ENCODE data around the gene SEL1L. TPM values are rescaled to one million over a fixed set of nuclear protein-coding genes. Genes with fewer than 3 reads are reported as not detected.

SEL1L gene
- total RNA-seq, 1 experiment from 2014 or later = 62.1 TPM

- in situ Hi-C loops (cut with HindIII; ENCODE audit: low pct_unique_long_range_greater_than_20kb, low sequenced_read_pairs) = no loop called here
- no peak for DNase-seq (ENCODE audit: low read depth, low spot score)
Measured at GRCh38 chr14:81459912-81460311, 73.7 kb downstream of the SEL1L start.

- in situ Hi-C loops (cut with HindIII; ENCODE audit: low pct_unique_long_range_greater_than_20kb, low sequenced_read_pairs) = no loop called here
- no peak for DNase-seq (ENCODE audit: low read depth, low spot score)
Measured at GRCh38 chr14:81458352-81458751, 75.3 kb downstream of the SEL1L start.

- in situ Hi-C loops (cut with HindIII; ENCODE audit: low pct_unique_long_range_greater_than_20kb, low sequenced_read_pairs) = no loop called here
- no peak for DNase-seq (ENCODE audit: low read depth, low spot score)
Measured at GRCh38 chr14:81455390-81455789, 78.3 kb downstream of the SEL1L start.

DNA sequence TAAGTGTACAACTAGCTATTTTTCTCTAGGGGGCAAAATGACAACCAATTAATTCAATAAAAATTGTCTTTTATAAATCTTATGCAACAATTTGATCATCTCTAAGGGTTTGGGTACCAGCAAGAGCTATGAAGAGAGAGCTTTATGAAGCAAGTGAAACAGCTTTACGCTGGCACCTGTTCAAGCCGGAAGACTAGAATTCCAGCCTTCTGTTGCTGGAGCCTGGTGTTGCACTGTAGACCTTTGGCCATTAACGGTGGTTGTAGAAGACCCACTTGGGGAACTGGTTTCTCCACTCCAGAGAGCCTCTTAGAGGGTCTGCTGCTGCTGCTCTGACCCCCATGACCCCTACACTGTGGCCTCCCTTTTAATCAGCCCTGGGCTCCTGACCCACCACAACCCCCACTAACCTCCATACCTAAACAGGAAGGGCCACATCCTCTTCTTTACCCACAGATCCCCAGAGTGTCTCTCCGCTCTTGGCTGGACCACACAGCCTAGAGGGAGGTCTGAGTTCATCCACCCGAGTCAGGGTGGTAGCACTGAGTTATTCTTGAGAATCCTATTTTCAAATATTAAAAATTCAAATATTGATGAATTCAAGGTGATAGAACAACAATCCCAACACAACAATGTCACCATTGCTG is 79.0 kb downstream of the SEL1L start:
- no peak for DNase-seq (ENCODE audit: low read depth, low spot score)
- in situ Hi-C loops (cut with HindIII; ENCODE audit: low pct_unique_long_range_greater_than_20kb, low sequenced_read_pairs) = no loop called here

GRCh38 chr14:81453166-81453766 is 80.4 kb downstream of the SEL1L start:
- in situ Hi-C loops (cut with HindIII; ENCODE audit: low pct_unique_long_range_greater_than_20kb, low sequenced_read_pairs) = no loop called here
- DNase-seq (ENCODE audit: low read depth, low spot score) = peak; percentile 70

DNA sequence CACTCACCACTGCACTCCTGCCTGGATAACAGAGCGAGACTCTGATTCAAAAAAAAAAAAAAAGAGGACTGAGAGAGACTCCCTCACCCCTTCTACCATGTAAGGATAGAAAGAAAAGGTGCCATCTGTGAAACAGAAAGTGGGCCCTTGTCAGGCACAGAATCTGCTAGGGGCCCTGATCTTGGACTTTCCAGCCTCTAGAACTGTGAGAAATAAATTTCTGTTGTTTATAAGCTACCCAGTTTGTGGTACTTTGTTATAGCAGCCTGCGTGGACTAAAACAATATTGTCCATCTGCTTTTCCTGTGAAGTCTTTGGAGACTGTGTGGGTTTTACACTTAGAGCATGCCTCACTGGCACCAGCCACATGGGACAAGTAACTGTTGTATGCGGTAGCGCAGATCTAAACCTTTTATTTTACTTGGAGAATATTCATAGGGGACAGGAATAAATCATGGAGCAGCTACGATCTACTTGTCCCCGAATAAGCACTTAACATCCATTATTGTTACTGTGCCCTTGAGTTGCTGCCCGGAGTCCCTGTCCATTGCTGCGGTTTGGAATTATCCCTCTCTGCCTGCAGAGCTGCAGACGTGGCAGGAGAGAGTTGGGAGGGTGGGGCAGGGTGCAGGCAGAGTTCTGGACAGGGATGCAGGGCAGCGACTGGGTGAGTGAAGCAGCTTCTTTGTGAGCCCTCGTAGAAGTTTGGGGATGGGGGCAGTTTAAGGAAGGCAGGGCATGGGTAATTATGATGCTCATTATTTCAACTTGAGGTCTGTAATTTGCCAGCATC is 81.1 kb downstream of the SEL1L start:
- DNase-seq (ENCODE audit: low read depth, low spot score) = no peak
- in situ Hi-C loops (cut with HindIII; ENCODE audit: low pct_unique_long_range_greater_than_20kb, low sequenced_read_pairs) = no loop called here

DNA sequence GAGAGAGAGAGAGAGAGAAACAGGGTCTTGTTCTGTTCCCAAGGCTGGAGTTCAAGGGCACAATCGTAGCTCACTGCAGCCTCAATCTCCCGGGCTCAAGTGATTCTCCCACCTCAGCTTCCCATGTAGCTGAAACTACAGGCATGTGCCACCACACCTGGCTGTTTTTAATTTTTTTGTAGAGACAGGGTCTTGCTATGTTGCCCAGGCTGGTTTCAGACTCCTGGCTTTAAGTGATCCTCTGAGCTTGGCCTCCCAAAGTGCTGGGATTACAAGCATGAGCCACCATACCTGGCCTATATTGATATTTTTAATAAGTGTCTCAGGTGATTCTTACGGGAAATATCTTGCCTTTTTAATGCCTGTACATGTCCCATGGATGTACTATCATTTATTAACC is 82.7 kb downstream of the SEL1L start:
- DNase-seq (ENCODE audit: low read depth, low spot score) = no peak
- in situ Hi-C loops (cut with HindIII; ENCODE audit: low pct_unique_long_range_greater_than_20kb, low sequenced_read_pairs) = no loop called here

DNA sequence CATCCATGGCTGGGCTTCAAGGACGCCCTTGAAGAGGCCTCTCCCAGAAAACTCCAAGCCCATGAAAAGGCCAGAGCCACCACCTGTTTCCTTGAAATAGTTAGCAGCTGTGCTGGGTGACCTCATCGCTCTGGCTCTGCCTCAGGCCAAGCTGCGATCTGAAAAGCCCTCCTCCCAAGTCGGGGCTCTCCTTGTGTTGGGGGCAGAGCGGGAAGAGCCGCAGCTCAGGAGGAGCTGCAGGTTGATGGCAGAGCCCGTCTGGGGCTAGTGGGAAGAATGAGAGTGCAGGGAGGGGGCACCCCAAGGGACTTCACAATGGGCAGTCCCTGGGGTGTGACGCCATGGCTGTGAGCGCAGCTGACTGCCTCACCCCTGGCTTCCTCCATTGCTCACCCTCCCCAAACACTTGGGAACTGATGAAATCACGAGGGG is 83.5 kb downstream of the SEL1L start:
- DNase-seq (ENCODE audit: low read depth, low spot score) = no peak
- in situ Hi-C loops (cut with HindIII; ENCODE audit: low pct_unique_long_range_greater_than_20kb, low sequenced_read_pairs) = no loop called here

DNA sequence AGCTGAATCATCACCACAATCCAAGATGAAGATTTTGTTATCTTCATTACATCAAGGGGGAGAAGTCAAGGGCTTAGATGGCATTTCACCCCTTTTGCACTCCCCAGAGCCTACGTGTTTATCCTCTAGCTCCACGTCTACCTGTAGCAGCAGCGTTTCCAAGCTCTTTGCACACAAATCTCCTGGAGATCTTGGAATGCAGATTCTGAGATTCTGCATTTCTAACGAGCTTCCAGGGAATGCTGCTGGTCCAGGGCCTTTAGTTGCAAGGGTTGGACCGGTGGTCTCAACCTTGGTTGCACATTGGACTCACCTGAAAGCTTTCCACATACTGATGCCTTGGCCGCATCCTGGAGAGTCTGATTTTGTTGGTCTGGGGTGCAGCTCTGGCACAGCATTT is 84.1 kb downstream of the SEL1L start:
- DNase-seq (ENCODE audit: low read depth, low spot score) = no peak
- in situ Hi-C loops (cut with HindIII; ENCODE audit: low pct_unique_long_range_greater_than_20kb, low sequenced_read_pairs) = no loop called here

- in situ Hi-C loops (cut with HindIII; ENCODE audit: low pct_unique_long_range_greater_than_20kb, low sequenced_read_pairs) = no loop called here
- no peak for DNase-seq (ENCODE audit: low read depth, low spot score)
Measured at GRCh38 chr14:81449114-81449513, 84.5 kb downstream of the SEL1L start.

GRCh38 chr14:81447021-81447764 is 86.5 kb downstream of the SEL1L start:
- in situ Hi-C loops (cut with HindIII; ENCODE audit: low pct_unique_long_range_greater_than_20kb, low sequenced_read_pairs) = no loop called here
- DNase-seq (ENCODE audit: low read depth, low spot score) = no peak

DNA sequence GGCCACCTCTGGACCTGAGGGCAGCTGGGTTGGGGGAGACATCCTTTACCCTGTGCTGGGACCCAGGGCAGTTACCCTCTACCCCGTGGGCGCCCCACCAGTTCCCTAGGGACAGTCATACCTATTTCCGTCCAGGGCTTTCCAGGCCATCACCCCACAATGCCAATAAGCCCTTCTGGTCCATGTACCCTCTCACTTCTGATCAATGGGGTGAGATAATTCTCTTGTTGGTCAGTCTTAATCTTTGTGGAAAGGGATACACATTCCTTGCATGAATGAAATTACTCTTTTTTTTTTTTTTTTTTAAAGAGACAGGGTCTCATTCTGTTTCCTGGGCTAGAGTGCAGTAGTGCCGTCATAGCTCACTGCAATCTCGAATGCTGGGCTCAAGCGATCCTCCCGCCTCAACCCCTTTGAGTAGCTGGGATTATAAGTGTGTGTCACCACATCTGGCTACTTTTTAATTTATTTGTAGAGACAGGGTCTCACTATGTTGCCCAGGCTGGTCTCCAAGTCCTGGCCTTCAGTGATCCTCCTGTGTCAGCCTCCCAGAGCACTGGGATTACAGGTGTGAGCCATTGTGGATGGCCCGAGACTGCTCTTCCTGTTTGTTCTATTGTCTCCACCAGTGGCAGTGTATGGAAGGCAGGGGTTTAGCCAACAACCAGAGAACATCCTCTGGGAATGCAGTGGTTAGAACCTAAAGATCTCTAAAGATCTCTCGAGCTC is 87.2 kb downstream of the SEL1L start:
- in situ Hi-C loops (cut with HindIII; ENCODE audit: low pct_unique_long_range_greater_than_20kb, low sequenced_read_pairs) = no loop called here

GRCh38 chr14:81441626-81442134 is 92.0 kb downstream of the SEL1L start:
- in situ Hi-C loops (cut with HindIII; ENCODE audit: low pct_unique_long_range_greater_than_20kb, low sequenced_read_pairs) = no loop called here
- DNase-seq (ENCODE audit: low read depth, low spot score) = peak; percentile 27

More for the DNA sequence above, 87.2 kb downstream of the SEL1L start:
- no peak for DNase-seq (ENCODE audit: low read depth, low spot score)

DNA sequence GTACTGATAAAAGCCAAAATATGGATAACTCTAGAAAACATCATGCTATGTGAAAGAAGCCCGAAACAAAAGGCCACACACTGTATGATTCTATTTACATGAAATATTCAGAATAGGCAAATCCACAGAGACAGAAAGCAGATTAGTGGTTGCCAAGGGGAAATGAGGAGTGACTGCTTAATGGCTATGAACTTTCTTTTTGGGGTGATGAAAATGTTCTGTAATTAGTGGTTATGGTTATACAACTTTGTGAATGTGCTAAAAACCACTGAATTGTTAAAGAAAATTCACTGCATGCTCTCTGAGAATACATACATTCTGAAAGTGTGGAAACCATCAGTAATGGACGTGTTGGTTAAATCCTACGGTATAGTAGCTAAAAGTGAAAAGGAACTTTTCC is 93.6 kb downstream of the SEL1L start:
- no peak for DNase-seq (ENCODE audit: low read depth, low spot score)
- in situ Hi-C loops (cut with HindIII; ENCODE audit: low pct_unique_long_range_greater_than_20kb, low sequenced_read_pairs) = no loop called here

DNA sequence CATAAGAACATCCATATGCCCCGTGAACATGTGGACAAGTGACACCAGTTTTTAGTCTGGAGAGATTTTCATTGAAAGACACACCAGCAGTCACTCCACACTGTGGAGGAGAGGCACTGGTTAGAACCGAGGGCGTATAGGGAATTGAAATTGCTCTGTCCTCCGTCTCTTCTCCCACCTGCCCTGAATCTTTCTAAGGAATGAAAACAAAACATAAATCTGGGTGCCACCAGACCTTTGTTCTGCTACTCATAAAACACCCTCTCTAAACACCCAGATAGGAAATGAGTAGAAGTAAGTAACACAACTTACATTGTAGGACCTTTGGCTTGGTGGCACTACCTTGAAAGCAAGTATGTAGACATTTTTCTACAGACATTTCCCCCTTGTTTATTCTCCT is 96.4 kb downstream of the SEL1L start:
- in situ Hi-C loops (cut with HindIII; ENCODE audit: low pct_unique_long_range_greater_than_20kb, low sequenced_read_pairs) = no loop called here
- no peak for DNase-seq (ENCODE audit: low read depth, low spot score)

- DNase-seq (ENCODE audit: low read depth, low spot score) = peak; percentile 71
- in situ Hi-C loops (cut with HindIII; ENCODE audit: low pct_unique_long_range_greater_than_20kb, low sequenced_read_pairs) = no loop called here
Measured at GRCh38 chr14:81436296-81437138, 97.1 kb downstream of the SEL1L start.

Data from SK-MEL-5 (cell line).